Keratinocyte (primary cell): ENCODE measurements around the gene ABCA4. TPM values are rescaled to one million over a fixed set of nuclear protein-coding genes. Genes with fewer than 3 reads are reported as not detected.
"Not testable (repeated sequence)": the region's sequence is repeated elsewhere in the genome, so short reads cannot be mapped to it uniquely, and the experiment has no call there.

Source experiments
- DNase-seq: peaks from one replicate; pipeline ENCODE4 v3.0.0-alpha.2; 2011; ENCODE audit warnings: low read depth, missing footprints, low spot score
- FAIRE-seq: peaks from 2 replicates; lab custom pipeline; 2011; peaks lifted over from hg19 to GRCh38; lab: Jason Lieb, UNC
- H2AFZ ChIP-seq: 2 replicates; pipeline ENCODE4 v1.6.0; 2012; ENCODE audit warnings: low read length, control low read depth, inconsistent platforms; ENCODE audit not compliant: control insufficient read depth
- H3K27ac ChIP-seq: 2 replicates; pipeline ENCODE4 v1.5.1; 2011; ENCODE audit warnings: low read length; ENCODE audit not compliant: control insufficient read depth, insufficient read depth
- H3K27me3 ChIP-seq: 3 replicates; pipeline ENCODE4 v1.6.0; 2011; ENCODE audit warnings: low read length; ENCODE audit not compliant: control insufficient read depth, insufficient read depth; ENCODE audit errors: extremely low read depth
- H3K36me3 ChIP-seq, 2 experiments: 2 replicates in 1 of 2; 3 replicates in 1 of 2; pipeline ENCODE4 v1.5.1; 2011; ENCODE audit warnings: low read length in 2 of 2, mild to moderate bottlenecking in 1 of 2; ENCODE audit not compliant: control insufficient read depth in 2 of 2, insufficient read depth in 2 of 2; ENCODE audit errors: extremely low read depth in 1 of 2
- H3K4me1 ChIP-seq: 3 replicates; pipeline ENCODE4 v1.5.1; 2011; ENCODE audit warnings: low read length; ENCODE audit not compliant: control insufficient read depth, insufficient read depth; ENCODE audit errors: extremely low read depth
- H3K4me2 ChIP-seq: 3 replicates; pipeline ENCODE4 v1.6.0; 2011; ENCODE audit warnings: low read depth, low read length; ENCODE audit not compliant: control insufficient read depth, insufficient read depth; ENCODE audit errors: extremely low read depth
- H3K4me3 ChIP-seq, 3 experiments: fragments of 200-600 bp in 1 of 3; sonication (generic) in 1 of 3; 2 replicates in 2 of 3; 3 replicates in 1 of 3; pipeline ENCODE4 v1.5.1; 2011 to 2016; ENCODE audit warnings: low read length in 3 of 3, mild to moderate bottlenecking in 3 of 3, control low read depth in 2 of 3, inconsistent platforms in 1 of 3, low read depth in 1 of 3, mixed read lengths in 1 of 3, mixed run types in 1 of 3, moderate library complexity in 1 of 3; ENCODE audit not compliant: control insufficient read depth in 2 of 3, insufficient read depth in 2 of 3; ENCODE audit errors: extremely low read depth in 1 of 3
- H3K79me2 ChIP-seq: 2 replicates; pipeline ENCODE4 v1.6.0; 2012; ENCODE audit warnings: low read length; ENCODE audit not compliant: control insufficient read depth, insufficient read depth
- H3K9ac ChIP-seq: 3 replicates; pipeline ENCODE4 v1.6.0; 2011; ENCODE audit warnings: low read length; ENCODE audit not compliant: control insufficient read depth, insufficient read depth; ENCODE audit errors: extremely low read depth
- H3K9me1 ChIP-seq: 3 replicates; pipeline ENCODE4 v1.6.0; 2011; ENCODE audit warnings: low read length; ENCODE audit not compliant: control insufficient read depth, insufficient read depth; ENCODE audit errors: extremely low read depth
- H3K9me3 ChIP-seq: 2 replicates; pipeline ENCODE4 v1.5.1; 2012; ENCODE audit warnings: low read depth, low read length; ENCODE audit not compliant: control insufficient read depth
- H4K20me1 ChIP-seq: 3 replicates; pipeline ENCODE4 v1.6.0; 2011; ENCODE audit warnings: low read length; ENCODE audit not compliant: control insufficient read depth, insufficient read depth; ENCODE audit errors: extremely low read depth
- CTCF ChIP-seq, 3 experiments: IDR thresholded peaks in 1 of 3; conservative IDR thresholded peaks in 1 of 3; optimal IDR thresholded peaks in 1 of 3; 2 replicates in 2 of 3; 3 replicates in 1 of 3; pipeline versions ENCODE3 to v1.5.1; 2011; ENCODE audit warnings: low read length in 3 of 3, mild to moderate bottlenecking in 3 of 3, moderate library complexity in 2 of 3, control low read depth in 1 of 3, inconsistent platforms in 1 of 3; ENCODE audit not compliant: insufficient read depth in 2 of 3; ENCODE audit errors: extremely low read depth in 1 of 3
- EZH2 ChIP-seq: IDR thresholded peaks from one replicate; pipeline ENCODE4 v1.6.1; 2012; ENCODE audit warnings: inconsistent platforms, mild to moderate bottlenecking, low read length, moderate library complexity
- dilution Hi-C: fragments of 300-500 bp; cut with MboI; formaldehyde crosslinking; loops from one replicate; pipeline ENCODE4 v1.7.0; 2020; ENCODE audit warnings: low sequenced_read_pairs; ENCODE audit not compliant: extremely low pct_ligation_motif_present
- polyA plus RNA-seq, 5 experiments: library from polyadenylated mRNA; depleted of rRNA in 3 of 5; stranded (reverse) in 3 of 5; stranded (forward) in 1 of 5; unstranded in 1 of 5; fragments of >200 nt; gene quantifications; 1 replicate in 1 of 5; 2 replicates in 3 of 5; 3 replicates in 1 of 5; pipeline versions ENCODE4 v1.2.1 to v1.2.3, GENCODE V29; 2011 to 2012; ENCODE audit warnings: missing spikeins in 2 of 5, low read depth in 1 of 5, low replicate concordance in 1 of 5

ABCA4 gene
- polyA plus RNA-seq, 1 donor (not counting 4 experiments of a cell fraction or from before 2014, with no cell fraction given) = 0.04 TPM

- Histone ChIP-seq H3K9me3 (peaks cover 5% of the 10 kb centered on the region), H3K27ac (no peak overlapping the region), H3K36me3 (no peaks in the 10 kb centered on the region), H3K9me1 (no peaks in the 10 kb centered on the region), H2AFZ (no peak overlapping the region), H3K79me2 (no peaks in the 10 kb centered on the region), H3K4me1 (peaks cover 19% of the 10 kb centered on the region), H4K20me1 (no peaks in the 10 kb centered on the region), H3K4me2 (no peak overlapping the region), H3K27me3 (no peaks in the 10 kb centered on the region), H3K9ac (no peak overlapping the region), H3K4me3 (no peak overlapping the region)
- DNase-seq = no peak
- TF ChIP-seq EZH2 = no peak
- dilution Hi-C loops = no loop called here
- no peak for FAIRE-seq
These were observed 162.8 kb downstream of the ABCA4 start for GRCh38 chr1:93958032-93958725.

- Histone ChIP-seq H3K79me2 (no peaks in the 10 kb centered on the region), H3K36me3 (no peaks in the 10 kb centered on the region), H3K9ac (no peak overlapping the region), H3K4me1 (peaks cover 8% of the 10 kb centered on the region), H4K20me1 (no peaks in the 10 kb centered on the region), H3K4me3 (no peak overlapping the region), H2AFZ (no peak overlapping the region), H3K4me2 (no peak overlapping the region), H3K9me3 (peaks cover 5% of the 10 kb centered on the region), H3K9me1 (no peaks in the 10 kb centered on the region), H3K27me3 (no peaks in the 10 kb centered on the region), H3K27ac (no peak overlapping the region)
- dilution Hi-C loops = no loop called here
- DNase-seq (no peak), FAIRE-seq (no peak)
- TF ChIP-seq EZH2 (no peak), CTCF (optimal IDR thresholded peaks at IDR 0.05 in 1 of 3, IDR thresholded peaks at IDR 0.05 in 1 of 3, conservative IDR thresholded peaks at IDR 0.05 in 1 of 3; ENCODE audit: extremely low read depth in 1 of 3, insufficient read depth in 2 of 3, low read length in 3 of 3) (no peak)
These were observed 165.2 kb downstream of the ABCA4 start for GRCh38 chr1:93955765-93956164.

GRCh38 chr1:93947002-93947686 lies 173.8 kb downstream of the ABCA4 start:
- FAIRE-seq, H3K27ac ChIP-seq, DNase-seq, dilution Hi-C loops, H4K20me1 ChIP-seq, H3K4me2 ChIP-seq, H3K4me1 ChIP-seq, H3K27me3 ChIP-seq, H3K9me1 ChIP-seq, H3K9ac ChIP-seq, H2AFZ ChIP-seq, H3K79me2 ChIP-seq, H3K9me3 ChIP-seq, H3K4me3 ChIP-seq, H3K36me3 ChIP-seq: not testable (repeated sequence)
